SK-N-SH (cell line): ENCODE data around the gene PHLDB2. TPM values are rescaled to one million over a fixed set of nuclear protein-coding genes. Genes with fewer than 3 reads are reported as not detected.

Experiments used
- CTCF ChIA-PET: fragments of 300-600, 350-600 bp; formaldehyde crosslinking; extraction: SDS; loops from one replicate; lab custom pipeline; 2021; lab: Yijun Ruan, JAX
- POLR2A ChIA-PET: fragments of 350-600 bp; sonication (Branson Sonifier 250); formaldehyde crosslinking; extraction: SDS; loops from one replicate; lab custom pipeline; 2020; ENCODE audit warnings: antibody characterized with exemption, inconsistent platforms; lab: Yijun Ruan, JAX
- DNase-seq: peaks from one replicate; pipeline ENCODE4 v3.0.0; 2012
- H2AFZ ChIP-seq: fragments of 200-600 bp; sonication (generic); 2 replicates; pipeline ENCODE4 v1.8.1; 2016; ENCODE audit warnings: antibody characterized with exemption, mild to moderate bottlenecking, low read depth
- H3F3A ChIP-seq: fragments of 200-600 bp; sonication (generic); replicated peaks from 2 replicates; pipeline ENCODE3; 2016; ENCODE audit warnings: antibody characterized with exemption, mild to moderate bottlenecking; ENCODE audit not compliant: insufficient read depth
- H3K27ac ChIP-seq, 2 experiments: fragments of 200-500 bp in 1 of 2; fragments of 200-600 bp in 1 of 2; sonication (Bioruptor generic) in 1 of 2; sonication (generic), shearing (Covaris generic) in 1 of 2; 2 replicates each; pipeline versions ENCODE4 v1.5.1 to v1.6.1; 2014 to 2016; ENCODE audit warnings: low read depth in 2 of 2, inconsistent platforms in 1 of 2, low read length in 1 of 2, mild to moderate bottlenecking in 1 of 2, mixed read lengths in 1 of 2
- H3K27me3 ChIP-seq: fragments of 200-600 bp; sonication (generic), shearing (Covaris generic); 2 replicates; pipeline ENCODE4 v1.6.1; 2016; ENCODE audit warnings: mixed run types; ENCODE audit not compliant: insufficient read depth
- H3K36me3 ChIP-seq, 2 experiments: fragments of 200-500 bp in 1 of 2; fragments of 200-600 bp in 1 of 2; sonication (Bioruptor generic) in 1 of 2; sonication (generic) in 1 of 2; replicated peaks in 1 of 2; 2 replicates each; pipeline versions ENCODE3 to v1.5.1; 2014 to 2016; ENCODE audit warnings: low read length in 1 of 2, mild to moderate bottlenecking in 1 of 2; ENCODE audit not compliant: insufficient read depth in 2 of 2, control insufficient read depth in 1 of 2
- H3K4me1 ChIP-seq, 2 experiments: fragments of 200-500 bp in 1 of 2; fragments of 200-600 bp in 1 of 2; sonication (Bioruptor generic) in 1 of 2; sonication (generic), shearing (Covaris generic) in 1 of 2; 2 replicates each; pipeline versions ENCODE4 v1.5.1 to v1.6.1; 2014 to 2016; ENCODE audit warnings: low read depth in 1 of 2, low read length in 1 of 2, mixed run types in 1 of 2; ENCODE audit not compliant: insufficient read depth in 2 of 2, control insufficient read depth in 1 of 2
- H3K4me2 ChIP-seq: fragments of 200-600 bp; sonication (generic), shearing (Covaris generic); 2 replicates; pipeline ENCODE4 v1.6.1; 2017; ENCODE audit warnings: mixed run types
- H3K4me3 ChIP-seq, 2 experiments: fragments of 200-500 bp in 1 of 2; fragments of 200-600 bp in 1 of 2; sonication (Bioruptor generic) in 1 of 2; sonication (generic), shearing (Covaris generic) in 1 of 2; 2 replicates each; pipeline versions ENCODE4 v1.5.1 to v1.8.1; 2014 to 2016; ENCODE audit warnings: low read depth in 2 of 2, inconsistent platforms in 1 of 2, low read length in 1 of 2, mild to moderate bottlenecking in 1 of 2, mixed read lengths in 1 of 2, moderate library complexity in 1 of 2
- H3K79me2 ChIP-seq: fragments of 200-600 bp; sonication (generic); 2 replicates; pipeline ENCODE4 v1.8.1; 2017; ENCODE audit warnings: mild to moderate bottlenecking; ENCODE audit not compliant: insufficient read depth
- H3K9ac ChIP-seq: fragments of 200-600 bp; sonication (generic); 2 replicates; pipeline ENCODE4 v1.6.1; 2017; ENCODE audit warnings: mixed run types
- H3K9me2 ChIP-seq: fragments of 200-600 bp; sonication (generic); 2 replicates; pipeline ENCODE4 v1.6.1; 2017; ENCODE audit warnings: mixed run types
- H3K9me3 ChIP-seq: fragments of 200-600 bp; sonication (generic); 2 replicates; pipeline ENCODE4 v1.6.1; 2017; ENCODE audit warnings: mixed run types, mild to moderate bottlenecking, moderate library complexity
- H4K20me1 ChIP-seq: fragments of 200-600 bp; sonication (generic); 2 replicates; pipeline ENCODE4 v1.6.1; 2017; ENCODE audit warnings: mild to moderate bottlenecking, mixed run types; ENCODE audit not compliant: insufficient read depth
- ELF1 ChIP-seq: IDR thresholded peaks from 2 replicates; pipeline ENCODE4 v1.4.0; 2012
- FOSL2 ChIP-seq: IDR thresholded peaks from 2 replicates; pipeline ENCODE4 v1.4.0; 2012; ENCODE audit warnings: low read depth, mild to moderate bottlenecking, moderate library complexity, borderline replicate concordance
- FOXJ3 ChIP-seq: sonication (generic); formaldehyde crosslinking; IDR thresholded peaks from 2 replicates; pipeline ENCODE4 v1.5.1; 2020; ENCODE audit warnings: mild to moderate bottlenecking, missing genetic modification reagents
- GABPA ChIP-seq: IDR thresholded peaks from 2 replicates; pipeline ENCODE4 v1.4.0; 2012; ENCODE audit warnings: low read depth, mild to moderate bottlenecking
- GATA2 ChIP-seq: sonication (generic); formaldehyde crosslinking; IDR thresholded peaks from 2 replicates; pipeline ENCODE4 v1.5.0; 2020; ENCODE audit warnings: mild to moderate bottlenecking, missing genetic modification reagents
- JUND ChIP-seq: IDR thresholded peaks from 2 replicates; pipeline ENCODE4 v1.4.0; 2012
- MXI1 ChIP-seq: IDR thresholded peaks from 2 replicates; pipeline ENCODE4 v1.6.1; 2012; ENCODE audit warnings: mild to moderate bottlenecking, low read depth, low read length, improper control_type of control experiment
- NFIC ChIP-seq: IDR thresholded peaks from 2 replicates; pipeline ENCODE4 v1.4.0; 2012; ENCODE audit warnings: borderline replicate concordance
- POLR2AphosphoS5 ChIP-seq: IDR thresholded peaks from 2 replicates; pipeline ENCODE4 v1.6.1; 2012; ENCODE audit warnings: low read depth, low read length
- RAD21 ChIP-seq: IDR thresholded peaks from 2 replicates; pipeline ENCODE4 v1.6.1; 2012; ENCODE audit warnings: mild to moderate bottlenecking, low read length
- REST ChIP-seq: IDR thresholded peaks from 2 replicates; pipeline ENCODE4 v1.6.1; 2012; ENCODE audit warnings: mild to moderate bottlenecking, low read depth, low read length, moderate library complexity
- RXRA ChIP-seq: IDR thresholded peaks from 2 replicates; pipeline ENCODE4 v1.4.0; 2012; ENCODE audit warnings: low read depth, mild to moderate bottlenecking, borderline replicate concordance
- TAF1 ChIP-seq: IDR thresholded peaks from 2 replicates; pipeline ENCODE4 v1.6.1; 2012; ENCODE audit warnings: low read depth, mild to moderate bottlenecking, low read length, moderate library complexity, borderline replicate concordance
- TCF12 ChIP-seq: IDR thresholded peaks from 2 replicates; pipeline ENCODE4 v1.4.0; 2012
- YY1 ChIP-seq: IDR thresholded peaks from 2 replicates; pipeline ENCODE4 v1.4.0; 2012; ENCODE audit warnings: low read depth, mild to moderate bottlenecking
- ZBTB33 ChIP-seq: IDR thresholded peaks from 2 replicates; pipeline ENCODE4 v1.4.0; 2012; ENCODE audit warnings: low read depth, borderline replicate concordance
- WGBS: methylation state at CpG from one replicate; pipeline ENCODE4 v1.1.6; 2017; ENCODE audit warnings: low lambda C conversion rate; 5-methylcytosine and 5-hydroxymethylcytosine counted together
- polyA plus RNA-seq, 3 experiments: library from polyadenylated mRNA; depleted of rRNA; stranded (reverse); fragments of >200 nt; gene quantifications; 2 replicates each; pipeline ENCODE4 v1.2.3, GENCODE V29; 2012

The PHLDB2 gene
- polyA plus RNA-seq, 1 of the 3 experiments (the other 2 are of a cell fraction) = 18.0 TPM

- peaks cover 36% of the 10 kb centered on the region for H3F3A ChIP-seq
- 79% methylated on average over 2 of the region's 2 CpGs for WGBS
- no peak for TF ChIP-seq FOSL2
- no peak for TF ChIP-seq YY1
- no peak for TF ChIP-seq GABPA
- TF ChIP-seq POLR2AphosphoS5 = no peak
- TF ChIP-seq FOXJ3 = no peak
- no peak for TF ChIP-seq NFIC
- no peak for TF ChIP-seq REST
- TF ChIP-seq TAF1 = no peak
- no peak for TF ChIP-seq TCF12
- no peak for TF ChIP-seq ELF1
- TF ChIP-seq RAD21 = no peak
- no peak for TF ChIP-seq RXRA
- no peak for TF ChIP-seq MXI1
- TF ChIP-seq ZBTB33 = no peak
- TF ChIP-seq JUND = no peak
- TF ChIP-seq GATA2 = no peak
- H3K9me2 ChIP-seq = no peaks in the 10 kb centered on the region
- no peaks in the 10 kb centered on the region for H3K9me3 ChIP-seq
- peaks cover 5 to 12% of the 10 kb centered on the region in 2 experiments; a peak in 3 of 4 replicates for H3K4me1 ChIP-seq
- peaks cover 18 to 26% of the 10 kb centered on the region in 2 experiments for H3K36me3 ChIP-seq
- no peak overlapping the region for H3K4me3 ChIP-seq
- no peaks in the 10 kb centered on the region for H3K27me3 ChIP-seq
- no peak for DNase-seq
- H3K4me2 ChIP-seq = no peak overlapping the region
- H3K79me2 ChIP-seq = peaks cover 24% of the 10 kb centered on the region
- no peaks in the 10 kb centered on the region for H4K20me1 ChIP-seq
- H3K27ac ChIP-seq = no peak overlapping the region
- H3K9ac ChIP-seq = no peak overlapping the region
- ChIA-PET CTCF (interaction anchor here (1.2 to 5.7 kb wide), 6 partner anchors 8 to 307 kb away, joined by 3 to 40 read pairs (median 10); no protein-coding TSS in a partner anchor), POLR2A (no interaction called here)
- H2AFZ ChIP-seq = no peak overlapping the region
Observed at GRCh38 chr3:111976254-111976653, 117.2 kb downstream of the PHLDB2 start.
